Inflammatory macrophage treated with lipopolysaccharide for 1 hour (primary cell): ENCODE results near the gene USH1G.

Experiments
- DNase-seq, 2 donors: peaks; one replicate each; pipeline ENCODE4 v3.0.0-alpha.2; 2020 to 2022

USH1G gene

GRCh38 chr17:74953134-74953687 is 30.2 kb upstream of the USH1G start:
- no peak for DNase-seq

DNA sequence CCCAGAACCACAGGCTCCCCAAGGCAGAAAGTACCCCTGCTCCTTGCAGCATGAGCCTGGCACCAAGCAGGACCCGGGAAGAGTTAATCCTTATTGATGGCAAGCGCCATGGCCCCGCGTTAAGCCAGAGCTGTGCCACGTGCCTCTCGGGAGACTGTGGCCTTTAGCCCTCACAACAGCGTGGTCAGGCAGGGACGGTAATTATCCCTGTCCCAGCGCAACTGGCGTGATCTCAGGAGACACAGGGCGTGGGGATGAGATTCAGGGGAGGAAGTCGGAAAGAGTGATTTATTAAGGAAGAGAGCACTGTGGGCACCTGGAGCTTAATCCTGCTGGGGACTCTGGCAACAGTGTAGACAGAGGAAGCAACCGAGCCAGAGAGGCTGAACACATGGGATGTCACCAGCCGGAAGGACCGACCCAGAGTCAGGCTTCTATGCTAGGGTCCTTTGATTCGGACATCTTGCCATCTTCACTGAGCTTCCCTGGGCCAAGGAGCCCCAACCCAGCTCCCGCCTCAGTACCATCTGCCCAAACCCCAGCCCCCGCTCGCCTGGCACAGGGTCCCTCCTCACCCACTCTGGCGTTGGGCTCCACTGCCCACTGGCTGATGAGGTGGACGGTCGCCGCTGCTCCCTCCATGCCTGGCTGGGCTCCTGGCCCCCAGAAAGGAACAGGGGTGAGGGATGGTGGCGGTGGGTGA is 29.5 kb upstream of the USH1G start:
- no peak for DNase-seq

GRCh38 chr17:74951680-74952421 is 28.8 kb upstream of the USH1G start:
- no peak for DNase-seq

GRCh38 chr17:74951065-74951464 is 28.0 kb upstream of the USH1G start:
- DNase-seq, result no peak

DNA sequence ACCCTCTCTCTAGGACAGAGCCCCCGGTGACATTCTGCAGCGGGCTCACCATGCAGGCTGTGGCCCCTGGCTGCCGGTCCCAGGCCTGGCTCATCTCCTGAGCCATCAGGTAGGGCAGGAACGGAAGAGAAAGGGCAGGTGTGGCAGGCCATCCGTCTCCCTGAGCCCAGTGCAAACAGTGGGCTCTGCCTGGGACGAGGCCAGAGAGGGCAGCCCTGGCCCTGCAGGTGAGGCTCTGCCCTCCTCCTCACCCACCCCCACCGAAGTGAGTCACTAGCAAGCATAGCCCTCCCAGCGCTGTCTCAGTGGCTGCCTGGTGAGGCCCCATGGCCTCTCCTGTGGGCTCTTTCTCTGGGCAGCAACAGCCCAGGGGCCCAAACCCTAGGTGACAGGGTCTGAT is 27.2 kb upstream of the USH1G start:
- no peak for DNase-seq

DNA sequence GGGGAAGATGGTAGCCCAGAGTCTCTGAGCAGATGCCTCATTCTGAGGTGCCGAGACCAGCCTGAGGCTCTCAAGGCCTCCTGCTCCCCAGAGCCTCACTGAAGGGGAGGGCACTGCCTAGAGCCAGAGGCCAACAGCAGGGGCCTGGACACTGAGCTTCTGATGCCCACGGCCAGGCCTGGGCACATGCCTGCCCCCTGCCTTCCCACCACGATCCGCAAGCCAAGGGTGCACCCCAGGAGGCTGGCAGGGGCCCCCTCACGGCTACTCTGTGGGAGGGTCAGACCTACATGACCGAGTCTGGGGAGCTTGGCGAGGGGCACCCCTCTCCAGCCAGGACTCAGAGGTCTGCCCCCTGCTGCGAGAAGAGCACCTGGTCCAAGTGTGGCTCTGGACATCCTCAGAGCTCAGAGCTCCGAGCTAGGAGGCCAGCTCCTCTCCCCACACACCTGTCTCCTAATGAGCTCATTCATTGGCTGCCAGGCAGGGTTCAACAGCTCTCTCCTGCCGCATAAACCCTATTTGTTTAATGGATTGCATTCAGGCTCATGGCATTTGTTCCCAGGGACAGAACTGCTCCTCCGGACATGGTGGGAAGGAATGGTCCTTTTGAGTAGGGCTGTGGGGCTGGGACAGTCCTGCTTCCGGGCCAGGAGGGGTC is 26.5 kb upstream of the USH1G start:
- no peak for DNase-seq

DNA sequence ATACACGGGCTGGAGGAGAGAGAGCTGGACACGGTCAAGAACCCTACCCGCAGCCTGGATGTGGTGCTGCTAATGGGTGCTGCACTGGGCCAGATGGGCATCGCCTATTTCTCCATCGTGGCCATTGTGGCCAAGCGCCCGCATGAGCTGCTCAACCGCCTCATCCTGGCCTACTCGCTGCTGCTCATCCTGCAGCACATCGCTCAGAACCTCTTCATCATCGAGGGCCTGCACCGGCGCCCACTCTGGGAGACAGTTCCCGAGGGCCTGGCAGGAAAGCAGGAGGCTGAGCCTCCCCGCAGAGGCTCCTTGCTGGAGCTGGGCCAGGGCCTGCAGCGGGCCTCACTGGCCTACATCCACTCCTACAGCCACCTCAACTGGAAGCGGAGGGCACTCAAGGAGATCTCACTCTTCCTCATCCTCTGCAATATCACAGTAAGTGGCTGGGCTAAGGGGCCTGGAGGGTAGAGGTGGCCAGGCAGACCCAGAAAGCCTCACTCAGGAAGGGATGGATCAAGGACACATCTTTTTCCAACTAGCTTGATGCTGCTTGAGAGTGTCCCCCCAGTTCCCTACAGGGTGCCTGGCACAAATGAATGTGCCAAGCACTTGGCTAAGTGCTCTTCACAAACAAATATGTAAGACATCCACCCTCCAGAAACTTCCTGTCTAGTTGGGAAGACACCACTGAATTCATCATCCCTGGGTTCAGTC is 24.1 kb upstream of the USH1G start:
- no peak for DNase-seq

- no peak for DNase-seq
These were observed 23.6 kb upstream of the USH1G start for GRCh38 chr17:74946641-74947040.

- DNase-seq, result peak in 1 of 2 donors; percentile 29
These were observed 22.5 kb upstream of the USH1G start for GRCh38 chr17:74945543-74945942.

- no peak for DNase-seq
These were observed 20.9 kb upstream of the USH1G start for GRCh38 chr17:74943808-74944522.

DNA sequence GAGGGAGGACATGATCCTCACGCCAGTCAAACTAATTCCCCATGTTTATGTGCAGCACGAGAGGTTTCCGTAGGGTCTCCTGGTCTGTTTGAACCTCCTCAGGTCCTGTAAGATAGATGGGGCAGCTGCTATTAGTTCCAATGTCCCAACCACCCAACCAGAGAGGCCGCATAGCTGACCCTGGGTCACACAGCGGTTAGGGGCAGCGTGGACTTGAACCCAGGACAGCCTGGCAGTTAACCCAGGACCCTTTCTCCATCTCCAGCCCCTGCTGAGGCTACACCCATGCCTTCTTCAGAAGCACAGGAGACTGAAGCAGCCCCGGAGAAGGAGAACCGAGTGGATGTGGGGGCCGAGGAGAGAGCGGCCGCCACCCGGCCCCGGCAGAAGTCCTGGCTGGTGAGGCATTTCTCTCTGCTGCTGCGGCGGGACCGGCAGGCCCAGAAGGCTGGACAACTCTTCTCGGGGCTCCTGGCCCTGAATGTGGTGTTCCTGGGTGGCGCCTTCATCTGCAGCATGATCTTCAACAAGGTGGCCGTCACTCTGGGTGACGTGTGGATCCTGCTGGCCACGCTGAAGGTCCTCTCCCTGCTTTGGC is 18.2 kb upstream of the USH1G start:
- no peak for DNase-seq

DNA sequence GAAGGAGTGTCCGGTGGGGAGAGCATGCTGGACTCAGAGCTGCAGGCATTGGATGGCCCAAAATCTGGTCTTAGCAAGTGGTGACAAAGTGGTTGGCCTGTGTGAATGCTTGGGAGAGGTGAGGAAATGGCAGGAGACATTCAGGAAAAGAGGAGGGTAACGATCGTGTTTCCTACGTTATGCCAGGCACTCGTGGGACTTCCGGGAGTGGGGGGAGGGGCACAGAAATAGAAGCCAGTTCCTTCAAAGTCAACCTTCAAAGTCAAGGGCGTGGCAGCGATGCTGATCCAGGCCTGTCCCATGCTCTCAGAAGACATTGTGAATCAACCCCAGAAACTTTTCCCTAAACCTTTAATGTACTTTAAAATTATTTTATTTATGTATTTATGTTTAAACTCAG is 16.5 kb upstream of the USH1G start:
- DNase-seq, result no peak

- no peak for DNase-seq
These were observed 15.3 kb upstream of the USH1G start for GRCh38 chr17:74938194-74938950.

GRCh38 chr17:74937064-74938051 is 14.3 kb upstream of the USH1G start:
- no peak for DNase-seq

DNA sequence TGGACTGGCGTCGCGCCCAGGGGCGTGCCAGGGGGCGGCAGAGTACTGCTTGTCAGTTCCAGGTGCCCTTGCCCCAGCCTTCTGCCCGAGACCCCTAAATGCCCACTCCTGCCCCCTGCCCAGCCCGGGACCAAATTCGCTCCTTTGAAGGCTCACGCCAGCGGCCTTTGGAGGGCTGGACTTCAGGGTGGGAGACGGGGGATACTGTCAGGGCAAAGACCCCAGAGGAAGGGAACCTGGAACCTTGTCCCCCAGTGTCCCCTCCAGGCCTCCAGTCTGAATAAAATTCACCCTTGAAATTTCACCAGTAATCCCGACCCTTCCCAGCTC is 13.4 kb upstream of the USH1G start:
- DNase-seq, result no peak

DNA sequence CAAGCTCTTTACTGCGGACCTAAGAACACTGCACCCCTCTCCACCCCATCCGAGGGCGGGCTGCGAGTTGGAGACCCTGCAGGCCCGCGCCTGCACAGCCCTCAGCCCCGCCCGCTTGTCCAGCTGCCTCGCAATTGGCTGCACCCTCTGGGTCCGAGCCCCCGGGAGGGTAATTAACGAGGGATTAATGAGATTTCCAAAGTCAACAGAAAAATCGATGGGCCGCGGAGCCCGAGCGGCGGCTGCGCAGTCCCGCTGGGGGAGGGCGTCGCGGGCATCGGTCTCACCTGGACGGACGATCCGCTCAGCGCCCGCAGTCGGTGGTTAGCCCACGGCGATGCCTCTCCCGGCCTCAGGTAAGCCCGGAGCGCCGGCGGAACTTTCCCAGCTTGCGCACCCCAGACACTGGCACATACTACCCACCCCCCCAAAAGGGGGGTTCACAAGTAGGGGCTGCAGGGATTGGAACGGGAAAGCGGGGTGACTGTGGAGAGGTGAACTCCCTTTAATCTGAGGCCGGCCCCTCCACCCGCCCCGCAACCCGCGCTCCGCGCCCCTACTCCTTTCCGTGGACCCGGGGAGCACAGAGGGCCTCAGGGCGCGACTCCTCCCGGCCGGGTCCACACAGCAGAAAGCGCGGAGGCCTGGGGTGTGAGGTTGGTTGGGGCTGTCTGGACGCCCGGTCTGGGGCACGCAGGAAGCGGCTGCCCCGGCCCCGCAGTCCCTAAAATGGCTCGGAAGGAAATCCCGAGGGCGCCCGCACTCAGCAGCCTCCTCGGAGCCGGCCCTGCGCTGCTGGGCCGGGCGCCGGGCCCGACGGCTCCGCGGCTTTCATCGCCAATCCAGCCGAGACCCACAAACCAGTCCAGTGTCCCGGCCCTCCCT is 12.8 kb upstream of the USH1G start, which contains the start of gene OTOP3:
TSS of gene OTOP3 (plus strand) at position 314 of the 885 bp plus-strand sequence. CDS start at position 338, 24 bp downstream.
- DNase-seq, result no peak

- DNase-seq, result no peak
These were observed 12.0 kb upstream of the USH1G start for GRCh38 chr17:74935048-74935447.

- no peak for DNase-seq
These were observed 7.5 kb upstream of the USH1G start for GRCh38 chr17:74930535-74931036.

DNA sequence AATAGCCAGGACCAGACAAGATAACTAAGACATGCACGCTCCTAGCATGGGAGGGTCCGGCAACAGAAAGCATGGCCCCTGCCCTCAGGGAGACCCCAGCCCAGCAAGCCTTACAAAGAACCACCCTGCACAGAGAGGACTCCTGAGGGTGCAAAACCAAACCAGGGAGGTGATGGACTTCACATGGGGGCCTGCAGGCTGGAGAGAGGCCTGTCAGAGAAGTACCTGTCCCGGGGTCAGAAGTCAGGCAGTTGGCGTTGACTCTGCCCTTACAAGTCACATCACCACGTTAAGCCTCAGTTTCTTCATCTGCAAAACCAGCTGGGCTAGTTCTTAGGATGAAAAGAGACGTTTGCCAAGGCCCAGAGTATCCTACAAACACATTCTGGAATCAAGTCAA is 5.7 kb upstream of the USH1G start:
- no peak for DNase-seq
